K562 (cell line): Measurements from ENCODE around the gene HJV. TPM values are rescaled to one million over a fixed set of nuclear protein-coding genes. Genes with fewer than 3 reads are reported as not detected.

ENCODE experiments used
- ATAC-seq: fragments of 200-7000 bp; cut with Tn5 transposase; 3 replicates; pipeline ENCODE4 v1.9.1; 2020; ENCODE audit warnings: moderate library complexity
- BruUV-seq: library from RNA; stranded (reverse); fragments of 400-500 nt; replicated peaks from 2 replicates; lab custom pipeline; 2021; lab: Mats Ljungman, UMichigan
- CTCF ChIA-PET: fragments of 300-600 bp; formaldehyde crosslinking; extraction: SDS; loops from one replicate; lab custom pipeline; 2021; ENCODE audit warnings: low intra/inter-chr PET ratio; lab: Yijun Ruan, JAX
- POLR2A ChIA-PET: fragments of 300-600, 350-650 bp; sonication (Branson Sonifier 250); formaldehyde crosslinking; extraction: SDS; loops from one replicate; lab custom pipeline; 2021; ENCODE audit warnings: antibody characterized with exemption, inconsistent platforms; lab: Yijun Ruan, JAX
- DNase-seq, 4 experiments: peaks; one replicate each; pipeline versions ENCODE4 v3.0.0 to v3.0.0-alpha.2; 2011 to 2018; ENCODE audit warnings: low spot score in 3 of 4, mixed read lengths in 3 of 4; ENCODE audit errors: extremely low read depth in 1 of 4
- FAIRE-seq: peaks from 2 replicates; lab custom pipeline; 2011; peaks lifted over from hg19 to GRCh38; lab: Jason Lieb, UNC
- H2AFZ ChIP-seq: 2 replicates; pipeline ENCODE4 v1.6.0; 2011; ENCODE audit warnings: low read depth, low read length, control low read depth, inconsistent platforms
- H3K27ac ChIP-seq: fragments of 200-600 bp; 3 replicates; pipeline ENCODE4 v1.8.0; 2011; ENCODE audit warnings: low read depth, mild to moderate bottlenecking, control low read depth, inconsistent platforms, low read length, moderate library complexity, mixed read lengths; ENCODE audit errors: extremely low read depth
- H3K27me3 ChIP-seq, 2 experiments: fragments of 300-600 bp in 1 of 2; 2 replicates in 1 of 2; 3 replicates in 1 of 2; pipeline versions ENCODE4 v1.6.0 to v1.8.0; 2011; ENCODE audit warnings: inconsistent platforms in 2 of 2, low read length in 2 of 2, mild to moderate bottlenecking in 1 of 2, mixed read lengths in 1 of 2, moderate library complexity in 1 of 2; ENCODE audit not compliant: control insufficient read depth in 2 of 2, insufficient read depth in 2 of 2
- H3K36me3 ChIP-seq: fragments of 300-600 bp; 3 replicates; pipeline ENCODE4 v1.8.0; 2011; ENCODE audit warnings: mild to moderate bottlenecking, low read length, inconsistent platforms; ENCODE audit not compliant: control insufficient read depth, insufficient read depth
- H3K4me1 ChIP-seq, 2 experiments: fragments of 200-600 bp in 1 of 2; replicated peaks in 1 of 2; 2 replicates in 1 of 2; 3 replicates in 1 of 2; pipeline versions ENCODE4 v1.5.1 to v1.8.0; 2011; ENCODE audit warnings: inconsistent platforms in 2 of 2, low read length in 2 of 2, mild to moderate bottlenecking in 1 of 2, mixed read lengths in 1 of 2, moderate library complexity in 1 of 2; ENCODE audit not compliant: control insufficient read depth in 2 of 2, insufficient read depth in 2 of 2
- H3K4me2 ChIP-seq: 2 replicates; pipeline ENCODE4 v1.6.1; 2011; ENCODE audit warnings: low read length, control low read depth, inconsistent platforms, mixed read lengths; ENCODE audit not compliant: insufficient read depth
- H3K4me3 ChIP-seq: fragments of 200-600 bp; sonication (generic), shearing (Covaris generic); 2 replicates; pipeline ENCODE4 v1.5.1; 2016; ENCODE audit warnings: control low read depth, inconsistent platforms
- H3K79me2 ChIP-seq: fragments of 200-600 bp; 3 replicates; pipeline ENCODE4 v1.8.0; 2011; ENCODE audit warnings: low read length, inconsistent platforms; ENCODE audit not compliant: control insufficient read depth, insufficient read depth
- H3K9ac ChIP-seq, 2 experiments: 2 replicates each; pipeline versions ENCODE4 v1.6.0 to v1.6.1; 2011; ENCODE audit warnings: low read depth in 2 of 2, low read length in 2 of 2, control low read depth in 1 of 2, inconsistent platforms in 1 of 2, mild to moderate bottlenecking in 1 of 2, mixed read lengths in 1 of 2; ENCODE audit not compliant: insufficient read depth in 1 of 2
- H3K9me1 ChIP-seq: one replicate; pipeline ENCODE4 v1.6.0; 2011; ENCODE audit warnings: inconsistent platforms, mild to moderate bottlenecking, low read length, moderate library complexity; ENCODE audit not compliant: control insufficient read depth, insufficient read depth
- H3K9me3 ChIP-seq: replicated peaks from 2 replicates; pipeline ENCODE4 v1.5.1; 2011; ENCODE audit warnings: low read depth, low read length, inconsistent platforms; ENCODE audit not compliant: control insufficient read depth, insufficient read depth
- H4K20me1 ChIP-seq: replicated peaks from 2 replicates; pipeline ENCODE4 v1.6.1; 2011; ENCODE audit warnings: low read length, inconsistent platforms, mixed read lengths; ENCODE audit not compliant: control insufficient read depth, insufficient read depth
- CBFB ChIP-seq: sonication (generic); formaldehyde crosslinking; IDR thresholded peaks from 2 replicates; pipeline ENCODE4 v1.4.0; 2020; ENCODE audit warnings: mild to moderate bottlenecking, missing genetic modification reagents
- ESRRA ChIP-seq: fragments of 450-650 bp; IDR thresholded peaks from 2 replicates; pipeline ENCODE4 v1.6.1; 2014; ENCODE audit warnings: low read depth, mild to moderate bottlenecking, moderate library complexity, borderline replicate concordance
- ETS1 ChIP-seq: conservative IDR thresholded peaks from 2 replicates; pipeline ENCODE4 v1.6.1; 2011; ENCODE audit warnings: low read depth, mild to moderate bottlenecking, low read length; ENCODE audit not compliant: control insufficient read depth
- HDGF ChIP-seq: fragments of 450-650 bp; IDR thresholded peaks from 2 replicates; pipeline ENCODE4 v1.6.1; 2016
- KDM4B ChIP-seq, 2 experiments: fragments of 450-650 bp in 1 of 2; sonication (generic) in 1 of 2; IDR thresholded peaks; 2 replicates each; pipeline ENCODE4 v1.6.1; 2016 to 2017; ENCODE audit warnings: borderline replicate concordance in 2 of 2, antibody characterized with exemption in 1 of 2, low read depth in 1 of 2, mild to moderate bottlenecking in 1 of 2
- LEF1 ChIP-seq: fragments of 450-650 bp; IDR thresholded peaks from 2 replicates; pipeline ENCODE4 v1.6.1; 2016; ENCODE audit warnings: mild to moderate bottlenecking
- PTTG1 ChIP-seq: fragments of 450-650 bp; IDR thresholded peaks from 2 replicates; pipeline ENCODE4 v1.6.1; 2016; ENCODE audit warnings: low read depth, mild to moderate bottlenecking, missing genetic modification characterization, missing compliant biosample characterization
- SAP30 ChIP-seq: fragments of 200-600 bp; sonication (generic); IDR thresholded peaks from 2 replicates; pipeline ENCODE4 v1.6.1; 2012; ENCODE audit warnings: borderline replicate concordance, low read depth, mild to moderate bottlenecking, moderate library complexity, low read length, control low read depth, inconsistent platforms; ENCODE audit not compliant: insufficient read depth, poor library complexity, severe bottlenecking
- ZC3H8 ChIP-seq: fragments of 450-650 bp; IDR thresholded peaks from 2 replicates; pipeline ENCODE4 v1.6.1; 2017
- ZNF212 ChIP-seq: fragments of 450-650 bp; formaldehyde crosslinking; IDR thresholded peaks from 2 replicates; pipeline ENCODE4 v1.4.0; 2020; ENCODE audit warnings: mild to moderate bottlenecking
- ZNF507 ChIP-seq: conservative IDR thresholded peaks from 2 replicates; pipeline ENCODE4 v1.6.1; 2017; ENCODE audit warnings: missing genetic modification characterization, missing compliant biosample characterization
- WGBS: fragments of 100-300 bp; shearing (Covaris generic); methylation state at CpG from one replicate; pipeline ENCODE4 v1.1.6; 2016; ENCODE audit warnings: low coverage, mixed read lengths; ENCODE audit not compliant: insufficient coverage; ENCODE audit errors: missing lambda C conversion rate; 5-methylcytosine and 5-hydroxymethylcytosine counted together
- in situ Hi-C: fragments of 300-500 bp; cut with MboI; formaldehyde crosslinking; loops from 4 replicates; pipeline ENCODE4 v1.15.0; 2018; ENCODE audit warnings: inconsistent platforms, mixed read lengths
- intact Hi-C: fragments of 100-400 bp; cut with micrococcal nuclease; formaldehyde crosslinking; loops from 2 replicates; pipeline ENCODE4 v1.14.2; 2022
- polyA plus RNA-seq, 8 experiments: library from polyadenylated mRNA; depleted of rRNA in 4 of 8; stranded (reverse) in 5 of 8; unstranded in 3 of 8; fragments of >200 nt; fragmentation: Nextera tagmentation in 2 of 8; fragmentation: Illumina TruSeq in 1 of 8; extraction: Ambion mirVana in 2 of 8; extraction: Trizol in 1 of 8; gene quantifications; 2 replicates each; pipeline versions ENCODE4 v1.2.1 to v1.2.3, GENCODE V29; 2011 to 2014; ENCODE audit warnings: inconsistent platforms in 1 of 8, missing spikeins in 1 of 8
- total RNA-seq, 7 experiments: library from RNA; depleted of rRNA in 6 of 7; stranded (reverse); fragments of >200 nt in 6 of 7; fragmentation: Illumina TruSeq in 2 of 7; extraction: Trizol in 2 of 7; gene quantifications; 2 replicates each; pipeline versions ENCODE4 v1.2.1 to v1.2.3, GENCODE V29; 2011 to 2021; ENCODE audit warnings: low replicate concordance in 1 of 7
- TF ChIP-seq, protein P1 (sequence below), 2 experiments: fragments of 450-650 bp; IDR thresholded peaks; 2 replicates each; pipeline ENCODE4 v1.6.1; 2016
- TF ChIP-seq, protein P2 (sequence below): sonication (generic); formaldehyde crosslinking; IDR thresholded peaks from 2 replicates; pipeline ENCODE4 v1.8.1; 2023; ENCODE audit warnings: mild to moderate bottlenecking, missing genetic modification reagents, moderate library complexity
- TF ChIP-seq, protein P3 (sequence below): sonication (generic); formaldehyde crosslinking; IDR thresholded peaks from 2 replicates; pipeline ENCODE4 v1.8.0; 2022; ENCODE audit warnings: missing genetic modification reagents, mild to moderate bottlenecking, moderate library complexity, borderline replicate concordance

Gene HJV
- total and polyA plus RNA-seq, 9 of the 15 experiments (the other 6 are each of a cell fraction or from before 2014, with no cell fraction given) = 1.0 to 6.6 (median 2.4) TPM

DNA sequence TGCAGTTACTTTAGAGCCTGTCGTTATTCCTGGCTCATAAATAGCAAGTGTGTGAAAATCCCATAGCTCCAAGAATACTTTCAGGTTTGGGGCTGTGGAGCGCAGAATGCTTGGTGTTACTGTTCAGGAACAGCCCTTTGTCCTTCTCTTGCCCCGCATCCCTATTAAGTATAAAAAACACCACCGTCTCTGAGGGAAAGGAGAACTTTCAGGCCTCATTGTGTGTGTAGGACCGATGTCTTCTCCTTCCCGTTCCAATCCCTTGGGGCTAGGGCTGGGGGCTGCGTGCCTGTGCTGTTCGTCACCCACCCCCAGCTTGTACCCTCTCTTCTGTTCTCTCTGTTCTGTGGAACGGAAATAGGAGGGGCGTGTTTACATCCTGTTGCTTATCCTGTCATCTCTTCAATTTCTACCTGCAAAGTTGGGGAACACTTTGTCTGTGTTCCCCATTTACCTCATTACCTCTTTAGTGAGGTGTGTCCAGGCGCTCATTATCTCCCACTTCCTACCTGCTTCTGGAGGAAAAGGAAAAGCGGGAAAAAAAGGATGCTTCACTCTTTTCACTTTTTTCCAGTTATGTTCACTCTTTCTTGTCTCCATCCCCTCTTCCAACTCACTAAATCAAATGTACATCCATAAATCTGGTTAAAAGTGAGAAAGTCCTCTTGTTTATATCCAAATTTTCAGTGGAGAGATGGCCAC is 24.4 kb downstream of the HJV start (continued):
- TF ChIP-seq, protein P1, sequence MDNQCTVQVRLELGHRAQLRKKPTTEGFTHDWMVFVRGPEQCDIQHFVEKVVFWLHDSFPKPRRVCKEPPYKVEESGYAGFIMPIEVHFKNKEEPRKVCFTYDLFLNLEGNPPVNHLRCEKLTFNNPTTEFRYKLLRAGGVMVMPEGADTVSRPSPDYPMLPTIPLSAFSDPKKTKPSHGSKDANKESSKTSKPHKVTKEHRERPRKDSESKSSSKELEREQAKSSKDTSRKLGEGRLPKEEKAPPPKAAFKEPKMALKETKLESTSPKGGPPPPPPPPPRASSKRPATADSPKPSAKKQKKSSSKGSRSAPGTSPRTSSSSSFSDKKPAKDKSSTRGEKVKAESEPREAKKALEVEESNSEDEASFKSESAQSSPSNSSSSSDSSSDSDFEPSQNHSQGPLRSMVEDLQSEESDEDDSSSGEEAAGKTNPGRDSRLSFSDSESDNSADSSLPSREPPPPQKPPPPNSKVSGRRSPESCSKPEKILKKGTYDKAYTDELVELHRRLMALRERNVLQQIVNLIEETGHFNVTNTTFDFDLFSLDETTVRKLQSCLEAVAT (IDR thresholded peaks at IDR 0.05) = peak in 1 of 2 experiments; percentile 3; a peak in 1 of 4 replicates
- 0 out of 2 replicates have a peak, but pooled peaks have one; percentile 20 for TF ChIP-seq LEF1
- TF ChIP-seq ZC3H8 = no peak

DNA sequence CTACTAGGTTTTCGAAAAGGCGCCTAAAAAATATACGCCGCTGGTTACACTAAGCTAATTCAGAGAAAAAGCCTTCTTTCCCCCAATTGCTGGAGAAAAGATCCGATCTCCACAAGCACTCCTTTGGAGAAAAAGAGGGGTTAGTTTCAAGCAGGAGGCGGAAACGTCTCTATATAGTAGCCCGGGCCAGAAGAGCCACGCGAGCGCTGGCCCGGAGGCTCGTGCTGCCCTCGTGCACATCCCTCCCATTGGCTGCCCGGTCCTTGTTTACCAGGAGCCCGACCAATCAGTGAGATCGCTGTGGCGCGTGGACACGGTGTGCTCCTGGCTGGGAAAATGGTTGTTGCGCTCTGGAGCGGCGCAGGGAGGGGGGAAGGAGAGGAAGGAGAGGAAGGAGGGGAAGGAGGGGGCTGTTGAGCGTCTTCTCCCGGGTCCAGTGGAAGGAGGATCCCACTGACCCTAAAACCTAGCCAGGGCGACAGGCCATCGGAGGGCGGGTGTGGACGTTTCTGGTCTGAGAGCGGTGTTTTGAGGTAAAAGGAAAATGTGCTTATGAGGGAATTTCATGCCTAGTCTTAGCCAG is 25.0 kb downstream of the HJV start, which contains the start of gene TXNIP:
Gene TXNIP (minus strand): TSS at position 147 of the 583 bp plus-strand sequence. CDS start 313 bp downstream, outside the sequence.
- H3K9ac ChIP-seq = peak within 1 kb of the TSS; percentile 94 to 100
- FAIRE-seq = peak; percentile 82
- TF ChIP-seq, protein P2, sequence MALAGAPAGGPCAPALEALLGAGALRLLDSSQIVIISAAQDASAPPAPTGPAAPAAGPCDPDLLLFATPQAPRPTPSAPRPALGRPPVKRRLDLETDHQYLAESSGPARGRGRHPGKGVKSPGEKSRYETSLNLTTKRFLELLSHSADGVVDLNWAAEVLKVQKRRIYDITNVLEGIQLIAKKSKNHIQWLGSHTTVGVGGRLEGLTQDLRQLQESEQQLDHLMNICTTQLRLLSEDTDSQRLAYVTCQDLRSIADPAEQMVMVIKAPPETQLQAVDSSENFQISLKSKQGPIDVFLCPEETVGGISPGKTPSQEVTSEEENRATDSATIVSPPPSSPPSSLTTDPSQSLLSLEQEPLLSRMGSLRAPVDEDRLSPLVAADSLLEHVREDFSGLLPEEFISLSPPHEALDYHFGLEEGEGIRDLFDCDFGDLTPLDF (CRISPR knock-in tag) = no peak
- TF ChIP-seq PTTG1 (tag) = no peak
- no peak for TF ChIP-seq SAP30
- TF ChIP-seq, protein P3, sequence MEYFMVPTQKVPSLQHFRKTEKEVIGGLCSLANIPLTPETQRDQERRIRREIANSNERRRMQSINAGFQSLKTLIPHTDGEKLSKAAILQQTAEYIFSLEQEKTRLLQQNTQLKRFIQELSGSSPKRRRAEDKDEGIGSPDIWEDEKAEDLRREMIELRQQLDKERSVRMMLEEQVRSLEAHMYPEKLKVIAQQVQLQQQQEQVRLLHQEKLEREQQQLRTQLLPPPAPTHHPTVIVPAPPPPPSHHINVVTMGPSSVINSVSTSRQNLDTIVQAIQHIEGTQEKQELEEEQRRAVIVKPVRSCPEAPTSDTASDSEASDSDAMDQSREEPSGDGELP (CRISPR knock-in tag) = peak; percentile 69; the same call in 1 of the 2 replicates
- TF ChIP-seq ZNF507 (tag) = no peak
- TF ChIP-seq CBFB = no peak
- no peak for TF ChIP-seq HDGF
- peak; percentile 67; the same call in 1 of the 2 replicates for TF ChIP-seq ESRRA
- no peak for TF ChIP-seq ETS1
- TF ChIP-seq KDM4B (IDR thresholded peaks at IDR 0.05; ENCODE audit: borderline replicate concordance in 2 of 2, low read depth in 1 of 2) = peak in 1 of 2 experiments; percentile 75; a peak in 1 of 4 replicates
- TF ChIP-seq ZNF212 (CRISPR knock-in tag) = no peak

More for the DNA sequence above, 25.0 kb downstream of the HJV start, which contains the start of gene TXNIP:
- Histone ChIP-seq H3K36me3 (peaks cover 44% of the 10 kb centered on the region), H3K4me2 (peak within 1 kb of the TSS; percentile 97), H4K20me1 (peaks cover 44% of the 10 kb centered on the region), H3K4me1 (peaks cover 14 to 31% of the 10 kb centered on the region in 2 experiments; a peak in 3 of 5 replicates), H3K9me3 (no peaks in the 10 kb centered on the region), H3K27me3 (no peaks in the 10 kb centered on the region), H3K79me2 (peaks cover 68% of the 10 kb centered on the region), H2AFZ (peak within 1 kb of the TSS; percentile 81), H3K9me1 (peaks cover 3% of the 10 kb centered on the region), H3K4me3 (peak within 1 kb of the TSS; percentile 85), H3K27ac (peak within 1 kb of the TSS; percentile 99)
- in situ Hi-C loops = no loop called here
- ChIA-PET CTCF (interaction anchor here (1.4 kb wide), 1 partner anchor 11 kb away, joined by 4 read pairs; no protein-coding TSS in a partner anchor), POLR2A (interaction anchor here (0.7 to 14.0 kb wide), 14 partner anchors 10 to 89 kb away, joined by 3 to 320 read pairs (median 6); partner anchors contain the start of genes ANKRD34A, HJV, LIX1L and POLR3GL)
- peak; percentile 71 for ATAC-seq
- intact Hi-C loops = loop anchor here (1.0 kb wide), 2 partner anchors 11 to 17 kb away; no protein-coding TSS in a partner anchor
- no TSS peak for BruUV-seq
- peak; percentile 99 to 100 (median 100) for DNase-seq
- under 1% methylated on average over 25 of the region's 30 CpGs for WGBS
